Tongue (tissue), 2 donors: ENCODE results near the gene MRPS31. TPM values are rescaled to one million over a fixed set of nuclear protein-coding genes. Genes with fewer than 3 reads are reported as not detected.
A peak's percentile ranks its signal among the peaks of the same experiment; 100 is the strongest.
"Not testable (repeated sequence)": the region's sequence is repeated elsewhere in the genome, so short reads cannot be mapped to it uniquely, and the experiment has no call there.

Source experiments
- DNase-seq: peaks from one replicate; pipeline ENCODE4 v3.0.0-alpha.2; 2015
- total RNA-seq: library from RNA; depleted of rRNA; stranded (reverse); fragments of >200 nt; gene quantifications from one replicate; pipeline ENCODE4 v1.2.3, GENCODE V29; 2014

The MRPS31 gene
- total RNA-seq, 1 donor from 2014 or later = 30.1 TPM

- DNase-seq = peak; percentile 88
Observed at GRCh38 chr13:40789275-40790153, 18.5 kb upstream of the MRPS31 start, which contains the start of gene SLC25A15. TSS of gene SLC25A15 (plus strand) at chr13:40789611. CDS start at chr13:40793227, 3,616 bp downstream.

GRCh38 chr13:40788540-40789274, 17.7 kb upstream of the MRPS31 start:
- not testable (repeated sequence) for DNase-seq

GRCh38 chr13:40787062-40787461, 16.1 kb upstream of the MRPS31 start:
- DNase-seq = no peak

GRCh38 chr13:40786568-40786996, 15.6 kb upstream of the MRPS31 start:
- no peak for DNase-seq

- no peak for DNase-seq
Observed at GRCh38 chr13:40784540-40784939, 13.6 kb upstream of the MRPS31 start.

- DNase-seq = not testable (repeated sequence)
Observed at GRCh38 chr13:40782971-40783370, 12.0 kb upstream of the MRPS31 start.

- no peak for DNase-seq
Observed at GRCh38 chr13:40781717-40782116, 10.7 kb upstream of the MRPS31 start.

GRCh38 chr13:40780822-40781401, 9.9 kb upstream of the MRPS31 start:
- no peak for DNase-seq

GRCh38 chr13:40779796-40780285, 8.9 kb upstream of the MRPS31 start:
- DNase-seq = no peak

- no peak for DNase-seq
Observed at GRCh38 chr13:40779049-40779448, 8.1 kb upstream of the MRPS31 start.

- no peak for DNase-seq
Observed at GRCh38 chr13:40777809-40778175, 6.8 kb upstream of the MRPS31 start.

- peak; percentile 69 for DNase-seq
Observed at GRCh38 chr13:40777166-40777808, 6.3 kb upstream of the MRPS31 start.

- DNase-seq = no peak
Observed at GRCh38 chr13:40776681-40777165, 5.7 kb upstream of the MRPS31 start.

- DNase-seq = no peak
Observed at GRCh38 chr13:40776232-40776631, 5.2 kb upstream of the MRPS31 start.

GRCh38 chr13:40774672-40775071, 3.7 kb upstream of the MRPS31 start:
- DNase-seq = no peak

- DNase-seq = no peak
Observed at GRCh38 chr13:40772765-40773473, 1.9 kb upstream of the MRPS31 start.

GRCh38 chr13:40770609-40770933, 419 bp downstream of the MRPS31 start:
- DNase-seq = no peak

GRCh38 chr13:40769970-40770369, 1.0 kb downstream of the MRPS31 start:
- DNase-seq = no peak

GRCh38 chr13:40765602-40766001, 5.4 kb downstream of the MRPS31 start:
- no peak for DNase-seq

GRCh38 chr13:40764587-40765403, 6.2 kb downstream of the MRPS31 start:
- DNase-seq = no peak

- no peak for DNase-seq
Observed at GRCh38 chr13:40762849-40763248, 8.1 kb downstream of the MRPS31 start.
